ENCODE measurements around the gene KLHDC4. TPM values are rescaled to one million over a fixed set of nuclear protein-coding genes. Genes with fewer than 3 reads are reported as not detected.

The KLHDC4 gene
- total RNA-seq, 1 experiment from 2014 or later, result 50.7 TPM

DNA sequence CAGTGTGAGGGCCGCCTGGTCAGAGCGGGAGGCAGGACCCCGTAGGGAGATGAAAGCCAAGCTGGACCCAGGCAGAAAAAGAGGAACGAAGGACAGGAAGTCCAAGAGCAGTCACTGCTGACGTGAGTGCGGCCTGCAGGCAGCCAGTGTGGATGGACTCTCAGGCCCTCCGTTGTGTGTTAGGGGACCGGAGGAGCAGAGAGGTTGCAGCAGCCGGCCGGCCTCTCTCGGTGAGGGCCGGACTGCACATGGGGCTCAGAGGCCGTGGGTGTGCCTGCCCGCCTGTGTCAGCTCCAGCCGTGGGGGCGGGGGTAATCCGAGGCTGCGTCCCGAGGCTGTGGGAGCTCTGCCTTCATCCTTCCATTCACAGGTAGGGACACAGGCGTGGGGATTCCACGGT is 96.1 kb downstream of the KLHDC4 start:
- no TSS peak for BruUV-seq (replicated peaks)
- no peak for ATAC-seq
- Histone ChIP-seq H3K9me3 (ENCODE audit: control insufficient read depth, insufficient read depth, low read depth, low read length) (no peaks in the 10 kb centered on the region), H3K36me3 (ENCODE audit: control insufficient read depth, insufficient read depth, low read length) (no peaks in the 10 kb centered on the region), H3K27me3 (ENCODE audit: control insufficient read depth, insufficient read depth, low read length) (no peaks in the 10 kb centered on the region), H3K4me1 (ENCODE audit: control insufficient read depth, insufficient read depth, low read length) (no peaks in the 10 kb centered on the region), H3K4me3 (ENCODE audit: low read depth in 2 of 2, low read length in 2 of 2) (no peak overlapping the region), H3K27ac (ENCODE audit: low read length) (no peak overlapping the region)
- POLR2A ChIA-PET, result no interaction called here
- no peak for TF ChIP-seq SIN3A (IDR thresholded peaks at IDR 0.05; ENCODE audit: borderline replicate concordance, insufficient read depth, low read depth, low read length)
- TF ChIP-seq TCF7L2 (IDR thresholded peaks at IDR 0.05; ENCODE audit: low read depth, low read length), result no peak
- TF ChIP-seq CTCF (IDR thresholded peaks at IDR 0.05), result no peak
- TF ChIP-seq, protein P1, sequence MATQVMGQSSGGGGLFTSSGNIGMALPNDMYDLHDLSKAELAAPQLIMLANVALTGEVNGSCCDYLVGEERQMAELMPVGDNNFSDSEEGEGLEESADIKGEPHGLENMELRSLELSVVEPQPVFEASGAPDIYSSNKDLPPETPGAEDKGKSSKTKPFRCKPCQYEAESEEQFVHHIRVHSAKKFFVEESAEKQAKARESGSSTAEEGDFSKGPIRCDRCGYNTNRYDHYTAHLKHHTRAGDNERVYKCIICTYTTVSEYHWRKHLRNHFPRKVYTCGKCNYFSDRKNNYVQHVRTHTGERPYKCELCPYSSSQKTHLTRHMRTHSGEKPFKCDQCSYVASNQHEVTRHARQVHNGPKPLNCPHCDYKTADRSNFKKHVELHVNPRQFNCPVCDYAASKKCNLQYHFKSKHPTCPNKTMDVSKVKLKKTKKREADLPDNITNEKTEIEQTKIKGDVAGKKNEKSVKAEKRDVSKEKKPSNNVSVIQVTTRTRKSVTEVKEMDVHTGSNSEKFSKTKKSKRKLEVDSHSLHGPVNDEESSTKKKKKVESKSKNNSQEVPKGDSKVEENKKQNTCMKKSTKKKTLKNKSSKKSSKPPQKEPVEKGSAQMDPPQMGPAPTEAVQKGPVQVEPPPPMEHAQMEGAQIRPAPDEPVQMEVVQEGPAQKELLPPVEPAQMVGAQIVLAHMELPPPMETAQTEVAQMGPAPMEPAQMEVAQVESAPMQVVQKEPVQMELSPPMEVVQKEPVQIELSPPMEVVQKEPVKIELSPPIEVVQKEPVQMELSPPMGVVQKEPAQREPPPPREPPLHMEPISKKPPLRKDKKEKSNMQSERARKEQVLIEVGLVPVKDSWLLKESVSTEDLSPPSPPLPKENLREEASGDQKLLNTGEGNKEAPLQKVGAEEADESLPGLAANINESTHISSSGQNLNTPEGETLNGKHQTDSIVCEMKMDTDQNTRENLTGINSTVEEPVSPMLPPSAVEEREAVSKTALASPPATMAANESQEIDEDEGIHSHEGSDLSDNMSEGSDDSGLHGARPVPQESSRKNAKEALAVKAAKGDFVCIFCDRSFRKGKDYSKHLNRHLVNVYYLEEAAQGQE (IDR thresholded peaks at IDR 0.05; ENCODE audit: insufficient read depth in 1 of 2, low read depth in 2 of 2, low read length in 1 of 2), result no peak
- TF ChIP-seq POLR2AphosphoS5 (IDR thresholded peaks at IDR 0.05; ENCODE audit: low read depth, low read length), result no peak
- in situ Hi-C loops (cut with HindIII; ENCODE audit: low pct_unique_long_range_greater_than_20kb, low sequenced_read_pairs), result no loop called here
- no peak for DNase-seq (ENCODE audit: low read depth, low spot score)
- intact Hi-C loops (cut with micrococcal nuclease; ENCODE audit: unreplicated experiment), result no loop called here
- CTCF ChIA-PET, result no interaction called here

GRCh38 chr16:87667946-87668345 is 97.8 kb downstream of the KLHDC4 start:
- POLR2A ChIA-PET, result no interaction called here
- no peak for ATAC-seq
- no peaks in the 10 kb centered on the region for H3K36me3 ChIP-seq (ENCODE audit: control insufficient read depth, insufficient read depth, low read length)
- H3K27ac ChIP-seq (ENCODE audit: low read length), result no peak overlapping the region
- in situ Hi-C loops (cut with HindIII; ENCODE audit: low pct_unique_long_range_greater_than_20kb, low sequenced_read_pairs), result no loop called here
- no peak for DNase-seq (ENCODE audit: low read depth, low spot score)
- CTCF ChIA-PET, result no interaction called here
- no peaks in the 10 kb centered on the region for H3K4me1 ChIP-seq (ENCODE audit: control insufficient read depth, insufficient read depth, low read length)
- BruUV-seq (replicated peaks), result no TSS peak
- no peaks in the 10 kb centered on the region for H3K27me3 ChIP-seq (ENCODE audit: control insufficient read depth, insufficient read depth, low read length)
- no peak overlapping the region for H3K4me3 ChIP-seq (ENCODE audit: low read depth in 2 of 2, low read length in 2 of 2)
- H3K9me3 ChIP-seq (ENCODE audit: control insufficient read depth, insufficient read depth, low read depth, low read length), result no peaks in the 10 kb centered on the region
- TF ChIP-seq POLR2AphosphoS5 (IDR thresholded peaks at IDR 0.05; ENCODE audit: low read depth, low read length), result no peak
- intact Hi-C loops (cut with micrococcal nuclease; ENCODE audit: unreplicated experiment), result no loop called here

DNA sequence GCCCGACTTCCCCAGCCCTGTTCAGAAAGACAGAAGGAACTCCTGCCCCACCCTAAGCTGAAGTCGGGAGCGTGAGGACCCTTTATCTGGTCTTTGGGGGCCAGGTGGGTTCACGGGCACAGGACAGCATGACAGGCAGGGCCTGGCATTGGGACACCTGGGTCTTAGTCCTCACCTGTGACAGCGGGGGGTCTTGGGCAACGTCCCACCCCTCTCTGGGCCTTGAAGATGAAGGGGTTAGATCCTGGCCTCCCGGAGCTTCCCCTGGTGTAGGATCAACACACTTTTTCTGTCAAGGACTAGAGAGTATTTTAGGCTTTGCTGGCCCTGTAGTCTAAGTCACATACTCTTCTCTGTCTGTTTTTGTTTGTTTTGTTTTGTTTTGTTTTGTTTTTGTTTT is 98.3 kb downstream of the KLHDC4 start:
- no peak overlapping the region for H3K27ac ChIP-seq (ENCODE audit: low read length)
- no peak overlapping the region for H3K4me3 ChIP-seq (ENCODE audit: low read depth in 2 of 2, low read length in 2 of 2)
- no peaks in the 10 kb centered on the region for H3K4me1 ChIP-seq (ENCODE audit: control insufficient read depth, insufficient read depth, low read length)
- no peak for ATAC-seq
- BruUV-seq (replicated peaks), result no TSS peak
- POLR2A ChIA-PET, result no interaction called here
- H3K9me3 ChIP-seq (ENCODE audit: control insufficient read depth, insufficient read depth, low read depth, low read length), result no peaks in the 10 kb centered on the region
- TF ChIP-seq TCF7L2 (IDR thresholded peaks at IDR 0.05; ENCODE audit: low read depth, low read length), result no peak
- no peak for TF ChIP-seq POLR2AphosphoS5 (IDR thresholded peaks at IDR 0.05; ENCODE audit: low read depth, low read length)
- TF ChIP-seq, protein P1 (IDR thresholded peaks at IDR 0.05; ENCODE audit: insufficient read depth in 1 of 2, low read depth in 2 of 2, low read length in 1 of 2), result no peak
- no peak for TF ChIP-seq SIN3A (IDR thresholded peaks at IDR 0.05; ENCODE audit: borderline replicate concordance, insufficient read depth, low read depth, low read length)
- TF ChIP-seq CTCF (IDR thresholded peaks at IDR 0.05), result no peak
- CTCF ChIA-PET, result no interaction called here
- H3K27me3 ChIP-seq (ENCODE audit: control insufficient read depth, insufficient read depth, low read length), result no peaks in the 10 kb centered on the region
- DNase-seq (ENCODE audit: low read depth, low spot score), result no peak
- in situ Hi-C loops (cut with HindIII; ENCODE audit: low pct_unique_long_range_greater_than_20kb, low sequenced_read_pairs), result no loop called here
- H3K36me3 ChIP-seq (ENCODE audit: control insufficient read depth, insufficient read depth, low read length), result no peaks in the 10 kb centered on the region
- intact Hi-C loops (cut with micrococcal nuclease; ENCODE audit: unreplicated experiment), result no loop called here
